Measurements from ENCODE around the gene ZNF275.

GRCh38 chrX:153400146-153401132 lies 66.5 kb downstream of the ZNF275 start:
- TF ChIP-seq CTCF (IDR thresholded peaks at IDR 0.05) (peak in 3 of 4 experiments; percentile 38 to 57 (median 47)), POLR2A (IDR thresholded peaks at IDR 0.05) (no peak), EP300 (IDR thresholded peaks at IDR 0.05) (no peak)

Measured in gastroesophageal sphincter (tissue), 3 donors.